Measurements from ENCODE around the gene RGS12. TPM values are rescaled to one million over a fixed set of nuclear protein-coding genes. Genes with fewer than 3 reads are reported as not detected.

The RGS12 gene
- polyA plus RNA-seq, 2 of the 4 experiments (the other 2 are of a cell fraction), result 7.4 to 8.9 TPM

- TF ChIP-seq MAX (IDR thresholded peaks at IDR 0.05), result no peak
- TF ChIP-seq MAZ (IDR thresholded peaks at IDR 0.05; ENCODE audit: borderline replicate concordance, low read depth, low read length), result no peak
These were observed 41.5 kb downstream of the RGS12 start (continued) for GRCh38 chr4:3334316-3334715.

GRCh38 chr4:3335385-3335784 lies 42.6 kb downstream of the RGS12 start:
- DNase-seq (ENCODE audit: low read depth in 1 of 2, low spot score in 1 of 2), result no peak
- no peak overlapping the region for H3K27ac ChIP-seq
- ChIA-PET POLR2A (no interaction called here), CTCF (interaction anchor here (0.7 kb wide), 1 partner anchor 135 kb away, joined by 3 read pairs; no protein-coding TSS in a partner anchor)
- H3K4me1 ChIP-seq, result peaks cover 8% of the 10 kb centered on the region
- WGBS (ENCODE audit: missing lambda C conversion rate), result 90% methylated on average over 7 of the region's 10 CpGs
- no peak overlapping the region for H3K4me3 ChIP-seq
- FAIRE-seq, result no peak
- TF ChIP-seq CBX2 (IDR thresholded peaks at IDR 0.05; ENCODE audit: borderline replicate concordance, low read depth), result no peak
- no peak for TF ChIP-seq RAD21 (conservative IDR thresholded peaks at IDR 0.05 in 1 of 2, IDR thresholded peaks at IDR 0.05 in 1 of 2)
- no peak for TF ChIP-seq REST (IDR thresholded peaks at IDR 0.05)
- no peak for TF ChIP-seq GATA3 (IDR thresholded peaks at IDR 0.05; ENCODE audit: borderline replicate concordance)
- TF ChIP-seq HMGXB4 (CRISPR knock-in tag; IDR thresholded peaks at IDR 0.05; ENCODE audit: borderline replicate concordance), result no peak
- no peak for TF ChIP-seq E2F6 (IDR thresholded peaks at IDR 0.05; ENCODE audit: borderline replicate concordance, low read depth)
- no peak for TF ChIP-seq TP53 (CRISPR knock-in tag; IDR thresholded peaks at IDR 0.05)
- TF ChIP-seq ELK1 (IDR thresholded peaks at IDR 0.05; ENCODE audit: low read depth, low read length), result no peak
- no peak for TF ChIP-seq CEBPB (IDR thresholded peaks at IDR 0.05)
- no peak for TF ChIP-seq SREBF2 (IDR thresholded peaks at IDR 0.05)
- TF ChIP-seq EHF (CRISPR knock-in tag; IDR thresholded peaks at IDR 0.05), result no peak
- no peaks in the 10 kb centered on the region for H3K9me3 ChIP-seq
- H3K4me2 ChIP-seq, result no peak overlapping the region
- ATAC-seq, result no peak

GRCh38 chr4:3335982-3336381 lies 43.2 kb downstream of the RGS12 start:
- H3K4me1 ChIP-seq, result peaks cover 10% of the 10 kb centered on the region
- WGBS (ENCODE audit: missing lambda C conversion rate), result 88% methylated on average over 7 of the region's 7 CpGs
- DNase-seq (ENCODE audit: low read depth in 1 of 2, low spot score in 1 of 2) (no peak), FAIRE-seq (no peak), ATAC-seq (no peak)
- H3K9me3 ChIP-seq, result no peaks in the 10 kb centered on the region
- no peak overlapping the region for H3K4me2 ChIP-seq
- no peak overlapping the region for H3K4me3 ChIP-seq
- POLR2A ChIA-PET, result no interaction called here
- CTCF ChIA-PET, result no interaction called here
- no peak overlapping the region for H3K27ac ChIP-seq
- TF ChIP-seq POLR2A (IDR thresholded peaks at IDR 0.05; ENCODE audit: low read length) (no peak), FOXS1 (CRISPR knock-in tag; IDR thresholded peaks at IDR 0.05) (no peak), CHD2 (IDR thresholded peaks at IDR 0.05; ENCODE audit: low read length, partially characterized antibody) (no peak), FOSL2 (IDR thresholded peaks at IDR 0.05) (no peak), FOSL2 (CRISPR knock-in tag; IDR thresholded peaks at IDR 0.05) (no peak), SMC3 (IDR thresholded peaks at IDR 0.05) (no peak)

Data from A549 (cell line).